ENCODE data around the gene RBP3. TPM values are rescaled to one million over a fixed set of nuclear protein-coding genes. Genes with fewer than 3 reads are reported as not detected.

RBP3 gene
- total RNA-seq, 3 donors from 2014 or later, result not detected

GRCh38 chr10:47323636-47324296, 24.4 kb upstream of the RBP3 start:
- Mint-ChIP-seq H3K27me3 (ENCODE audit: low read depth) (peaks cover 10% of the 10 kb centered on the region), H3K4me1 (ENCODE audit: low read depth) (no peaks in the 10 kb centered on the region), H3K9me3 (no peaks in the 10 kb centered on the region), H3K36me3 (ENCODE audit: insufficient read depth) (no peaks in the 10 kb centered on the region), H3K4me3 (no peak overlapping the region)
- ATAC-seq (no peak), DNase-seq (no peak)

GRCh38 chr10:47325303-47326291, 22.6 kb upstream of the RBP3 start:
- H3K27me3 Mint-ChIP-seq (ENCODE audit: low read depth), result peaks cover 10% of the 10 kb centered on the region
- DNase-seq, result no peak
- H3K4me1 Mint-ChIP-seq (ENCODE audit: low read depth), result no peaks in the 10 kb centered on the region
- H3K36me3 Mint-ChIP-seq (ENCODE audit: insufficient read depth), result no peaks in the 10 kb centered on the region
- H3K4me3 Mint-ChIP-seq, result no peak overlapping the region
- no peaks in the 10 kb centered on the region for H3K9me3 Mint-ChIP-seq
- no peak for ATAC-seq

GRCh38 chr10:47326306-47326926, 21.7 kb upstream of the RBP3 start:
- Mint-ChIP-seq H3K4me3 (no peak overlapping the region), H3K27me3 (ENCODE audit: low read depth) (peaks cover 10% of the 10 kb centered on the region), H3K4me1 (ENCODE audit: low read depth) (no peaks in the 10 kb centered on the region), H3K36me3 (ENCODE audit: insufficient read depth) (no peaks in the 10 kb centered on the region), H3K9me3 (no peaks in the 10 kb centered on the region)
- no peak for ATAC-seq
- no peak for DNase-seq

- ATAC-seq, result no peak
- Mint-ChIP-seq H3K9me3 (no peaks in the 10 kb centered on the region), H3K36me3 (ENCODE audit: insufficient read depth) (no peaks in the 10 kb centered on the region), H3K27me3 (ENCODE audit: low read depth) (peaks cover 10% of the 10 kb centered on the region), H3K4me3 (no peak overlapping the region), H3K4me1 (ENCODE audit: low read depth) (no peaks in the 10 kb centered on the region)
- no peak for DNase-seq
Observed at GRCh38 chr10:47326927-47327330, 21.2 kb upstream of the RBP3 start.

GRCh38 chr10:47329855-47330254, 18.3 kb upstream of the RBP3 start:
- Mint-ChIP-seq H3K9me3 (no peaks in the 10 kb centered on the region), H3K4me3 (no peak overlapping the region), H3K27me3 (ENCODE audit: low read depth) (peaks cover 3% of the 10 kb centered on the region), H3K36me3 (ENCODE audit: insufficient read depth) (no peaks in the 10 kb centered on the region), H3K4me1 (ENCODE audit: low read depth) (no peaks in the 10 kb centered on the region)
- ATAC-seq, result no peak
- DNase-seq, result no peak

- no peak for DNase-seq
- peaks cover under 1% of the 10 kb centered on the region for H3K27me3 Mint-ChIP-seq (ENCODE audit: low read depth)
- no peaks in the 10 kb centered on the region for H3K4me1 Mint-ChIP-seq (ENCODE audit: low read depth)
- H3K9me3 Mint-ChIP-seq, result no peaks in the 10 kb centered on the region
- no peak for ATAC-seq
- no peaks in the 10 kb centered on the region for H3K36me3 Mint-ChIP-seq (ENCODE audit: insufficient read depth)
- no peak overlapping the region for H3K4me3 Mint-ChIP-seq
Observed at GRCh38 chr10:47330366-47330765, 17.8 kb upstream of the RBP3 start.

GRCh38 chr10:47330804-47331203, 17.4 kb upstream of the RBP3 start:
- no peaks in the 10 kb centered on the region for H3K9me3 Mint-ChIP-seq
- peaks cover 5% of the 10 kb centered on the region for H3K27me3 Mint-ChIP-seq (ENCODE audit: low read depth)
- no peak for ATAC-seq

GRCh38 chr10:47331491-47331890, 16.7 kb upstream of the RBP3 start:
- DNase-seq (no peak), ATAC-seq (no peak)
- Mint-ChIP-seq H3K9me3 (no peaks in the 10 kb centered on the region), H3K4me1 (ENCODE audit: low read depth) (no peaks in the 10 kb centered on the region), H3K36me3 (ENCODE audit: insufficient read depth) (no peaks in the 10 kb centered on the region), H3K27me3 (ENCODE audit: low read depth) (peaks cover 6% of the 10 kb centered on the region), H3K4me3 (no peak overlapping the region)

More at GRCh38 chr10:47330804-47331203, 17.4 kb upstream of the RBP3 start:
- H3K4me3 Mint-ChIP-seq, result no peak overlapping the region
- H3K4me1 Mint-ChIP-seq (ENCODE audit: low read depth), result no peaks in the 10 kb centered on the region
- DNase-seq, result no peak
- no peaks in the 10 kb centered on the region for H3K36me3 Mint-ChIP-seq (ENCODE audit: insufficient read depth)

GRCh38 chr10:47331954-47332353, 16.2 kb upstream of the RBP3 start:
- no peaks in the 10 kb centered on the region for H3K9me3 Mint-ChIP-seq
- peaks cover 6% of the 10 kb centered on the region for H3K27me3 Mint-ChIP-seq (ENCODE audit: low read depth)
- H3K36me3 Mint-ChIP-seq (ENCODE audit: insufficient read depth), result no peaks in the 10 kb centered on the region
- no peaks in the 10 kb centered on the region for H3K4me1 Mint-ChIP-seq (ENCODE audit: low read depth)
- H3K4me3 Mint-ChIP-seq, result no peak overlapping the region
- ATAC-seq, result no peak
- DNase-seq, result no peak

GRCh38 chr10:47332371-47332770, 15.8 kb upstream of the RBP3 start:
- ATAC-seq (no peak), DNase-seq (no peak)
- Mint-ChIP-seq H3K4me1 (ENCODE audit: low read depth) (no peaks in the 10 kb centered on the region), H3K4me3 (no peak overlapping the region), H3K9me3 (no peaks in the 10 kb centered on the region), H3K36me3 (ENCODE audit: insufficient read depth) (no peaks in the 10 kb centered on the region), H3K27me3 (ENCODE audit: low read depth) (peaks cover 6% of the 10 kb centered on the region)

- DNase-seq (no peak), ATAC-seq (no peak)
- peaks cover 6% of the 10 kb centered on the region for H3K27me3 Mint-ChIP-seq (ENCODE audit: low read depth)
- H3K4me3 Mint-ChIP-seq, result no peak overlapping the region
- no peaks in the 10 kb centered on the region for H3K4me1 Mint-ChIP-seq (ENCODE audit: low read depth)
- no peaks in the 10 kb centered on the region for H3K9me3 Mint-ChIP-seq
- no peaks in the 10 kb centered on the region for H3K36me3 Mint-ChIP-seq (ENCODE audit: insufficient read depth)
Observed at GRCh38 chr10:47332946-47333345, 15.2 kb upstream of the RBP3 start.

- no peak for DNase-seq
- ATAC-seq, result no peak
- H3K36me3 Mint-ChIP-seq (ENCODE audit: insufficient read depth), result no peaks in the 10 kb centered on the region
Observed at GRCh38 chr10:47333532-47333931, 14.6 kb upstream of the RBP3 start.

GRCh38 chr10:47334466-47335295, 13.5 kb upstream of the RBP3 start:
- DNase-seq (no peak), ATAC-seq (no peak)
- Mint-ChIP-seq H3K36me3 (ENCODE audit: insufficient read depth) (no peaks in the 10 kb centered on the region), H3K4me1 (ENCODE audit: low read depth) (no peaks in the 10 kb centered on the region), H3K4me3 (no peak overlapping the region), H3K27me3 (ENCODE audit: low read depth) (peaks cover 6% of the 10 kb centered on the region), H3K9me3 (no peaks in the 10 kb centered on the region)

More at GRCh38 chr10:47333532-47333931, 14.6 kb upstream of the RBP3 start:
- Mint-ChIP-seq H3K4me1 (ENCODE audit: low read depth) (no peaks in the 10 kb centered on the region), H3K27me3 (ENCODE audit: low read depth) (peaks cover 6% of the 10 kb centered on the region), H3K9me3 (no peaks in the 10 kb centered on the region), H3K4me3 (no peak overlapping the region)

- Mint-ChIP-seq H3K36me3 (ENCODE audit: insufficient read depth) (no peaks in the 10 kb centered on the region), H3K4me3 (no peak overlapping the region)
Observed at GRCh38 chr10:47335906-47336305, 12.3 kb upstream of the RBP3 start.

More at GRCh38 chr10:47335906-47336305, 12.3 kb upstream of the RBP3 start:
- H3K4me1 Mint-ChIP-seq (ENCODE audit: low read depth), result no peaks in the 10 kb centered on the region
- no peaks in the 10 kb centered on the region for H3K9me3 Mint-ChIP-seq
- H3K27me3 Mint-ChIP-seq (ENCODE audit: low read depth), result peaks cover 11% of the 10 kb centered on the region
- ATAC-seq, result no peak
- no peak for DNase-seq
